H1 (cell line): Measurements from ENCODE around the gene TEAD1. TPM values are rescaled to one million over a fixed set of nuclear protein-coding genes. Genes with fewer than 3 reads are reported as not detected.

Source experiments
- CTCF ChIA-PET: fragments of 300-600 bp; sonication (Branson Sonifier 250); formaldehyde crosslinking; loops from one replicate; lab custom pipeline; 2021; ENCODE audit not compliant: partially characterized antibody; lab: Charles Lee
- POLR2A ChIA-PET: fragments of 300-600 bp; sonication (Branson Sonifier 250); formaldehyde crosslinking; loops from one replicate; lab custom pipeline; 2021; ENCODE audit warnings: inconsistent platforms; ENCODE audit not compliant: partially characterized antibody; lab: Charles Lee
- DNase-seq, 2 experiments: peaks; one replicate each; pipeline versions ENCODE4 v3.0.0 to v3.0.0-alpha.2; 2010 to 2022; ENCODE audit warnings: low spot score in 2 of 2, low read depth in 1 of 2, mixed read lengths in 1 of 2
- FAIRE-seq: peaks from 2 replicates; lab custom pipeline; 2011; peaks lifted over from hg19 to GRCh38; lab: Jason Lieb, UNC
- H2AFZ ChIP-seq: 2 replicates; pipeline ENCODE4 v1.8.1; 2012; ENCODE audit warnings: low read length, inconsistent platforms
- H2AK5ac ChIP-seq: 2 replicates; pipeline ENCODE4 v1.6.1; 2013; ENCODE audit warnings: low read depth, low read length
- H2BK120ac ChIP-seq: replicated peaks from 2 replicates; pipeline ENCODE3; 2013; ENCODE audit warnings: low read depth, low read length, inconsistent platforms
- H2BK12ac ChIP-seq: 2 replicates; pipeline ENCODE4 v1.6.1; 2013; ENCODE audit warnings: low read depth, low read length
- H2BK15ac ChIP-seq: 2 replicates; pipeline ENCODE4 v1.6.1; 2013; ENCODE audit warnings: low read length
- H2BK20ac ChIP-seq: 2 replicates; pipeline ENCODE4 v1.6.1; 2013; ENCODE audit warnings: low read length
- H2BK5ac ChIP-seq: 2 replicates; pipeline ENCODE4 v1.6.1; 2013; ENCODE audit warnings: low read depth, low read length
- H3K14ac ChIP-seq: 2 replicates; pipeline ENCODE4 v1.6.1; 2013; ENCODE audit warnings: inconsistent platforms; ENCODE audit not compliant: insufficient read length
- H3K18ac ChIP-seq: 2 replicates; pipeline ENCODE4 v1.6.1; 2013; ENCODE audit warnings: low read length; ENCODE audit errors: extremely low read depth
- H3K23ac ChIP-seq: 2 replicates; pipeline ENCODE4 v1.6.1; 2013; ENCODE audit warnings: inconsistent platforms; ENCODE audit not compliant: insufficient read length
- H3K23me2 ChIP-seq: 2 replicates; pipeline ENCODE4 v1.6.1; 2013; ENCODE audit warnings: low read depth, low read length
- H3K27ac ChIP-seq: 2 replicates; pipeline ENCODE4 v1.6.1; 2011; ENCODE audit warnings: low read depth, low read length, inconsistent platforms
- H3K27me3 ChIP-seq, 4 experiments: replicated peaks in 1 of 4; 1 replicate in 1 of 4; 2 replicates in 3 of 4; pipeline versions ENCODE4 v1.6.1 to v1.8.1; 2011 to 2013; ENCODE audit warnings: low read length in 3 of 4, mild to moderate bottlenecking in 3 of 4, inconsistent platforms in 2 of 4, mixed read lengths in 2 of 4, moderate library complexity in 1 of 4; ENCODE audit not compliant: control insufficient read depth in 3 of 4, insufficient read depth in 3 of 4; ENCODE audit errors: extremely low read depth in 1 of 4
- H3K36me3 ChIP-seq, 4 experiments: 2 replicates each; pipeline versions ENCODE4 v1.6.1 to v1.8.1; 2011 to 2013; ENCODE audit warnings: mild to moderate bottlenecking in 4 of 4, low read length in 3 of 4, moderate library complexity in 2 of 4, control low read depth in 1 of 4, inconsistent platforms in 1 of 4; ENCODE audit not compliant: insufficient read depth in 4 of 4, control insufficient read depth in 2 of 4
- H3K4ac ChIP-seq: replicated peaks from 2 replicates; pipeline ENCODE3; 2013; ENCODE audit warnings: low read length, low read depth, mixed read lengths, inconsistent platforms; ENCODE audit not compliant: insufficient read length
- H3K4me1 ChIP-seq, 4 experiments: replicated peaks in 1 of 4; 1 replicate in 1 of 4; 2 replicates in 3 of 4; pipeline versions ENCODE4 v1.6.1 to v1.8.1; 2011 to 2013; ENCODE audit warnings: low read length in 3 of 4, inconsistent platforms in 2 of 4, mixed read lengths in 1 of 4; ENCODE audit not compliant: insufficient read depth in 4 of 4, control insufficient read depth in 3 of 4
- H3K4me2 ChIP-seq, 2 experiments: 2 replicates each; pipeline versions ENCODE4 v1.6.1 to v1.8.1; 2011 to 2013; ENCODE audit warnings: low read depth in 2 of 2, low read length in 2 of 2, control low read depth in 1 of 2, inconsistent platforms in 1 of 2, mild to moderate bottlenecking in 1 of 2; ENCODE audit not compliant: insufficient read depth in 1 of 2
- H3K4me3 ChIP-seq, 4 experiments: fragments of 200-600, 300-600 bp in 1 of 4; sonication (generic), shearing (Covaris generic), sonication (Bioruptor Twin) in 1 of 4; 2 replicates each; pipeline versions ENCODE4 v1.5.1 to v1.8.1; 2011 to 2016; ENCODE audit warnings: low read length in 4 of 4, low read depth in 3 of 4, control low read depth in 2 of 4, inconsistent platforms in 2 of 4, mild to moderate bottlenecking in 2 of 4, mixed read lengths in 1 of 4, moderate library complexity in 1 of 4; ENCODE audit not compliant: insufficient read depth in 2 of 4; ENCODE audit errors: extremely low read depth in 1 of 4
- H3K56ac ChIP-seq: replicated peaks from 2 replicates; pipeline ENCODE3; 2013; ENCODE audit warnings: low read depth, mild to moderate bottlenecking, mixed read lengths, low read length, inconsistent platforms; ENCODE audit not compliant: insufficient read length
- H3K79me1 ChIP-seq: 2 replicates; pipeline ENCODE4 v1.6.1; 2013; ENCODE audit warnings: low read depth, low read length, control low read depth
- H3K79me2 ChIP-seq, 2 experiments: 2 replicates each; pipeline versions ENCODE4 v1.6.1 to v1.8.1; 2012 to 2013; ENCODE audit warnings: low read length in 2 of 2, mild to moderate bottlenecking in 2 of 2, inconsistent platforms in 1 of 2; ENCODE audit not compliant: insufficient read depth in 2 of 2, control insufficient read depth in 1 of 2
- H3K9ac ChIP-seq, 4 experiments: replicated peaks in 1 of 4; 1 replicate in 1 of 4; 2 replicates in 3 of 4; pipeline versions ENCODE4 v1.6.1 to v1.8.1; 2011 to 2013; ENCODE audit warnings: low read depth in 3 of 4, low read length in 3 of 4, control low read depth in 2 of 4, mild to moderate bottlenecking in 2 of 4, moderate library complexity in 2 of 4, inconsistent platforms in 1 of 4; ENCODE audit errors: extremely low read depth in 1 of 4
- H3K9me3 ChIP-seq, 2 experiments: 2 replicates each; pipeline versions ENCODE4 v1.6.1 to v1.8.1; 2012 to 2013; ENCODE audit warnings: mild to moderate bottlenecking in 2 of 2, moderate library complexity in 2 of 2, control low read depth in 1 of 2, inconsistent platforms in 1 of 2, low read depth in 1 of 2, low read length in 1 of 2, mixed read lengths in 1 of 2; ENCODE audit not compliant: insufficient read depth in 2 of 2
- H4K20me1 ChIP-seq, 2 experiments: replicated peaks in 1 of 2; 2 replicates each; pipeline versions ENCODE3 to v1.8.1; 2011 to 2013; ENCODE audit warnings: inconsistent platforms in 2 of 2, low read length in 2 of 2, mild to moderate bottlenecking in 1 of 2; ENCODE audit not compliant: insufficient read depth in 2 of 2, control insufficient read depth in 1 of 2
- H4K5ac ChIP-seq: 2 replicates; pipeline ENCODE4 v1.6.1; 2013; ENCODE audit warnings: low read length, low read depth, mixed read lengths, inconsistent platforms; ENCODE audit not compliant: insufficient read length
- H4K8ac ChIP-seq: 2 replicates; pipeline ENCODE4 v1.8.0; 2013; ENCODE audit warnings: mild to moderate bottlenecking, moderate library complexity, low read length, inconsistent platforms; ENCODE audit not compliant: insufficient read depth; ENCODE audit errors: extremely low read depth
- H4K91ac ChIP-seq: replicated peaks from 2 replicates; pipeline ENCODE3; 2013; ENCODE audit warnings: low read length, mixed read lengths, inconsistent platforms; ENCODE audit not compliant: insufficient read length
- CTBP2 ChIP-seq: IDR thresholded peaks from 2 replicates; pipeline ENCODE4 v1.7.0; 2011; ENCODE audit warnings: borderline replicate concordance, mild to moderate bottlenecking, moderate library complexity, mixed read lengths, low read length; ENCODE audit not compliant: insufficient read depth, insufficient read length
- SIRT6 ChIP-seq: IDR thresholded peaks from one replicate; pipeline ENCODE4 v1.7.1; 2012; ENCODE audit warnings: low read length, inconsistent platforms
- ZNF274 ChIP-seq: IDR thresholded peaks from 2 replicates; pipeline ENCODE4 v1.7.0; 2012; ENCODE audit warnings: low read length, borderline replicate concordance; ENCODE audit errors: extremely low read depth
- WGBS, 2 experiments: shearing (Covaris generic) in 1 of 2; methylation state at CpG; one replicate each; pipeline versions ENCODE4 v1.1.6 to v1.1.7; 2013 to 2015; ENCODE audit warnings: low lambda C conversion rate in 2 of 2, mixed read lengths in 2 of 2, inconsistent platforms in 1 of 2, low coverage in 1 of 2, missing lambda C conversion rate in 1 of 2; ENCODE audit not compliant: insufficient replicate concordance in 2 of 2, insufficient coverage in 1 of 2, insufficient read length in 1 of 2; ENCODE audit errors: extremely low coverage in 1 of 2, missing lambda C conversion rate in 1 of 2; 5-methylcytosine and 5-hydroxymethylcytosine counted together
- polyA plus RNA-seq, 7 experiments: library from polyadenylated mRNA; depleted of rRNA in 3 of 7; stranded (reverse) in 5 of 7; unstranded in 2 of 7; fragments of >200 nt in 5 of 7; fragments of 200-250 nt in 2 of 7; gene quantifications; 1 replicate in 5 of 7; 2 replicates in 1 of 7; 4 replicates in 1 of 7; pipeline versions ENCODE4 v1.2.1 to v1.2.3, GENCODE V29; 2011 to 2013; ENCODE audit warnings: missing spikeins in 2 of 7, mixed read lengths in 2 of 7
- total RNA-seq: library from RNA; stranded (reverse); fragmentation: NEBNext Ultra II Directional; extraction: Animal tissue kit (Norgen Biotek cat#: 25700); gene quantifications from 2 replicates; pipeline ENCODE4 v1.2.1, GENCODE V29; 2021

The TEAD1 gene
- total and polyA plus RNA-seq, 2 of the 8 experiments (the other 6 are each of a cell fraction or from before 2014, with no cell fraction given), result 15.6 to 67.4 TPM

DNA sequence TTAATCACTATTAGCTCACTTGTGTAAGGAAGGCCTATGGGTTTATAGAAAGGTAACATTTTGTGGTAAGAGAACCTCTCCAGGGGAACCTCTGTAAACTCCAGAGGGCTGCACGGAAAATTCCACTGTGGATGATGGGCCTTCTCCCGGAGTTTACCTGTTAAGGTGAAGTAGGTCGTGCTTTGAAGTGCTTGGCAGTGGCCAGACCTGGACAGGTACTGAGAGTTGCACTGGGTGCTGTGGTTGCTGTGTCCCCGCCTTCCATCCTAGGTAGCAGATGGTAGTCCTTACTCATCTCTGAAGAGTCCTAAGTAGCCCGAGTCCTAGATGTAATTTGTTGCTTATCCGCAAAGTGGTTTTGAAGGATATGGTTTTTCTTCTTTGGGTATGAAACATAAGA, 133.4 kb downstream of the TEAD1 start:
- Histone ChIP-seq H2BK120ac (no peak overlapping the region), H2AFZ (no peak overlapping the region), H3K23me2 (no peaks in the 10 kb centered on the region), H2BK5ac (no peak overlapping the region), H3K27ac (no peak overlapping the region), H3K9me3 (no peaks in the 10 kb centered on the region), H3K18ac (no peak overlapping the region), H3K4me3 (no peak overlapping the region), H3K4me2 (no peak overlapping the region), H3K27me3 (no peaks in the 10 kb centered on the region), H3K79me2 (peaks cover 0 to 91% of the 10 kb centered on the region in 2 experiments; a peak in 3 of 4 replicates), H3K56ac (no peak overlapping the region), H3K36me3 (no peaks in the 10 kb centered on the region), H2BK12ac (no peak overlapping the region), H2BK20ac (no peak overlapping the region), H3K79me1 (peaks cover 6% of the 10 kb centered on the region; the same call in 1 of the 2 replicates), H3K9ac (no peak overlapping the region), H3K4me1 (peaks cover 4 to 29% (median 15%) of the 10 kb centered on the region in 4 experiments), H4K20me1 (no peaks in the 10 kb centered on the region), H2AK5ac (no peak overlapping the region), H3K4ac (no peak overlapping the region), H4K8ac (no peak overlapping the region), H4K91ac (no peak overlapping the region), H2BK15ac (no peak overlapping the region), H3K14ac (no peak overlapping the region), H3K23ac (no peak overlapping the region), H4K5ac (no peak overlapping the region)
- TF ChIP-seq ZNF274 (no peak), SIRT6 (no peak), CTBP2 (no peak)
- ChIA-PET POLR2A (no interaction called here), CTCF (interaction anchor here (1.0 to 1.7 kb wide), 5 partner anchors 11 to 519 kb away, joined by 3 to 5 read pairs (median 3); no protein-coding TSS in a partner anchor)
- WGBS, 2 experiments, result 79% methylated on average over 6 of the region's 6 CpGs; no CpG with 5 or more reads in 1 of the 2 experiments
- DNase-seq (no peak), FAIRE-seq (no peak)
